ENCODE measurements around the gene CDK19. TPM values are rescaled to one million over a fixed set of nuclear protein-coding genes. Genes with fewer than 3 reads are reported as not detected.

The CDK19 gene
- total RNA-seq, 1 donor from 2014 or later, result 21.8 TPM

DNA sequence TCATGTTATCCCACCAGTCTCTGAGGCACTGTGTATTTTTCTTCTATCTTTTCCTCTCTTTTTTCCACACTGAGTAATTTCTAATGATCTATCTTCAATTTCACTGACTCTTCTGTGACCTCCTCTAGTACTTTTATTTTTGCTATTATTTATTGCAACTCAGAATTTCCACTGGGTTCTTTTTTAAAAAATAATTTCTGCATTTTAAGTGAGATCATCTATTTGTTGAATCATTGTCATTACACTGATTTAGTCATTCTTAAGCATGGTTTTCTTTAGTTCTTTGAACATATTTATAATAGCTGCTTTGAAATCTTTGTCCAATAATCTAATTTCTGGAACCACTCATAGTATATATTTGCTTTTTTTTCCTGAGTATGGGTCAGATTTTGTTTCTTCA, 242.1 kb downstream of the CDK19 start:
- no peak overlapping the region for H3K4me3 ChIP-seq (ENCODE audit: insufficient read depth, low read depth, low read length)
- H3K27ac Mint-ChIP-seq (ENCODE audit: unreplicated experiment), result no peak overlapping the region
- H2AFZ ChIP-seq (ENCODE audit: low read depth, low read length), result no peak overlapping the region
- FAIRE-seq (no peak), DNase-seq (ENCODE audit: low read depth) (no peak)
- H3K4me3 Mint-ChIP-seq (ENCODE audit: unreplicated experiment), result no peak overlapping the region
- no peaks in the 10 kb centered on the region for H3K27me3 ChIP-seq (ENCODE audit: insufficient read depth, low read length)
- no peaks in the 10 kb centered on the region for H3K4me1 Mint-ChIP-seq (ENCODE audit: low read depth, unreplicated experiment)
- H3K79me2 ChIP-seq (ENCODE audit: insufficient read depth, low read length), result no peaks in the 10 kb centered on the region
- no peaks in the 10 kb centered on the region for H3K27me3 Mint-ChIP-seq (ENCODE audit: low read depth, unreplicated experiment)
- H3K36me3 Mint-ChIP-seq (ENCODE audit: low read depth, unreplicated experiment), result no peaks in the 10 kb centered on the region
- no peaks in the 10 kb centered on the region for H3K9me3 Mint-ChIP-seq (ENCODE audit: unreplicated experiment)
- H3K9me3 ChIP-seq (ENCODE audit: insufficient read depth, low read depth, low read length), result no peaks in the 10 kb centered on the region
- no peaks in the 10 kb centered on the region for H4K20me1 ChIP-seq (ENCODE audit: insufficient read depth, low read length)
- TF ChIP-seq, protein P1, sequence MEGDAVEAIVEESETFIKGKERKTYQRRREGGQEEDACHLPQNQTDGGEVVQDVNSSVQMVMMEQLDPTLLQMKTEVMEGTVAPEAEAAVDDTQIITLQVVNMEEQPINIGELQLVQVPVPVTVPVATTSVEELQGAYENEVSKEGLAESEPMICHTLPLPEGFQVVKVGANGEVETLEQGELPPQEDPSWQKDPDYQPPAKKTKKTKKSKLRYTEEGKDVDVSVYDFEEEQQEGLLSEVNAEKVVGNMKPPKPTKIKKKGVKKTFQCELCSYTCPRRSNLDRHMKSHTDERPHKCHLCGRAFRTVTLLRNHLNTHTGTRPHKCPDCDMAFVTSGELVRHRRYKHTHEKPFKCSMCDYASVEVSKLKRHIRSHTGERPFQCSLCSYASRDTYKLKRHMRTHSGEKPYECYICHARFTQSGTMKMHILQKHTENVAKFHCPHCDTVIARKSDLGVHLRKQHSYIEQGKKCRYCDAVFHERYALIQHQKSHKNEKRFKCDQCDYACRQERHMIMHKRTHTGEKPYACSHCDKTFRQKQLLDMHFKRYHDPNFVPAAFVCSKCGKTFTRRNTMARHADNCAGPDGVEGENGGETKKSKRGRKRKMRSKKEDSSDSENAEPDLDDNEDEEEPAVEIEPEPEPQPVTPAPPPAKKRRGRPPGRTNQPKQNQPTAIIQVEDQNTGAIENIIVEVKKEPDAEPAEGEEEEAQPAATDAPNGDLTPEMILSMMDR (IDR thresholded peaks at IDR 0.05; ENCODE audit: insufficient read depth, low read depth, low read length), result no peak
- no peak for TF ChIP-seq EZH2 (IDR thresholded peaks at IDR 0.05; ENCODE audit: insufficient read depth, low read length)
- no peak overlapping the region for H3K27ac ChIP-seq (ENCODE audit: low read depth, low read length)
- no peak overlapping the region for H3K9ac ChIP-seq (ENCODE audit: low read length)
- no peaks in the 10 kb centered on the region for H3K36me3 ChIP-seq (ENCODE audit: insufficient read depth, low read length)
- H3K4me2 ChIP-seq (ENCODE audit: low read length), result no peak overlapping the region
- no peaks in the 10 kb centered on the region for H3K4me1 ChIP-seq (ENCODE audit: insufficient read depth, low read length)

DNA sequence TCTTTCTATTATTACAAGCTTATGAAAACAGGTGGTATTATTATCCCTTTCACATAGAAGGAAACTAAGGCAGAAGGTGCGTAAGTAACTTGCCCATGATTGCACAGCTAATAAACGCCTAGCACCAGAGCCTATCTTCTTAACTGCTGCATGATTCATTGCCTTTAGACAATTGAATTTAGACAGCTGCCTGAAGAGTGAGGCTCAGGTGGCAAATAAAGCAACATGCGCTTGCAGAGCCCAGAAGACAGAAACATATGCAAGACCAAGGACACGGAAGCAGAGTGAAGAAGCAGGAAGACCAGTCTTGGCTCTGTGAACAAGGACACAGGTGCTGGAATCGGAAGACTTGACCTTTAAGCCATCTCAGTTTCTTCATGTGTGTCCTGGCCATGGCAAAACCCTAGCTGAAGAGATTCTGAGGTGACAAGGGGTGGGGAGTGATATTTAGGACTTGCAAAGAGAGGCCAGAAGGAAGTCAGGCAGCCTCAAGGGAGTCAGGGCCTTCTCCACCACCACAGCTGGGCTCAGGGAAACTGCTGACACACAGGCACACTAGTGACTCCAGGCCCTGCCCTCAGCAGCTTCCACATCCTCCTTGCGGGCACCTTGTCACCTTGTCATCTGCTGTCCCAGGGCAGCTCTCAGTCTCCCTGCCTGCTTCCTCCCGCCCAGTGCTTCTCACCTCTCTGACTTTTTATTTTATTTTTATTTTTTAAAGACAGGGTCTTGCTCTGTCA, 247.1 kb downstream of the CDK19 start:
- H3K4me1 ChIP-seq (ENCODE audit: insufficient read depth, low read length), result no peaks in the 10 kb centered on the region
- Mint-ChIP-seq H3K27me3 (ENCODE audit: low read depth, unreplicated experiment) (no peaks in the 10 kb centered on the region), H3K9me3 (ENCODE audit: unreplicated experiment) (no peaks in the 10 kb centered on the region), H3K4me3 (ENCODE audit: unreplicated experiment) (no peak overlapping the region), H3K27ac (ENCODE audit: unreplicated experiment) (no peak overlapping the region), H3K4me1 (ENCODE audit: low read depth, unreplicated experiment) (peaks cover 2% of the 10 kb centered on the region), H3K36me3 (ENCODE audit: low read depth, unreplicated experiment) (no peaks in the 10 kb centered on the region)
- TF ChIP-seq EZH2 (IDR thresholded peaks at IDR 0.05; ENCODE audit: insufficient read depth, low read length), result no peak
- TF ChIP-seq, protein P1 (IDR thresholded peaks at IDR 0.05; ENCODE audit: insufficient read depth, low read depth, low read length), result no peak
- no peak overlapping the region for H2AFZ ChIP-seq (ENCODE audit: low read depth, low read length)
- no peak for FAIRE-seq
- no peak overlapping the region for H3K4me3 ChIP-seq (ENCODE audit: insufficient read depth, low read depth, low read length)
- no peak overlapping the region for H3K27ac ChIP-seq (ENCODE audit: low read depth, low read length)
- H4K20me1 ChIP-seq (ENCODE audit: insufficient read depth, low read length), result no peaks in the 10 kb centered on the region
- H3K79me2 ChIP-seq (ENCODE audit: insufficient read depth, low read length), result no peaks in the 10 kb centered on the region
- no peaks in the 10 kb centered on the region for H3K9me3 ChIP-seq (ENCODE audit: insufficient read depth, low read depth, low read length)
- H3K4me2 ChIP-seq (ENCODE audit: low read length), result no peak overlapping the region
- H3K36me3 ChIP-seq (ENCODE audit: insufficient read depth, low read length), result no peaks in the 10 kb centered on the region
- H3K9ac ChIP-seq (ENCODE audit: low read length), result no peak overlapping the region
- H3K27me3 ChIP-seq (ENCODE audit: insufficient read depth, low read length), result no peaks in the 10 kb centered on the region
- DNase-seq (ENCODE audit: low read depth), result no peak

All from astrocyte (in vitro differentiated cells and primary cell).